HCT116 (cell line): ENCODE results near the gene ELFN2.

Experiments
- CTCF ChIP-seq, 3 experiments: fragments of 200-600 bp in 1 of 3; sonication (generic) in 1 of 3; IDR thresholded peaks in 2 of 3; conservative IDR thresholded peaks in 1 of 3; 2 replicates each; pipeline ENCODE4 v1.5.1; 2012 to 2017; ENCODE audit warnings: low read depth in 2 of 3, low read length in 2 of 3, antibody characterized with exemption in 1 of 3, borderline replicate concordance in 1 of 3, control low read depth in 1 of 3, mild to moderate bottlenecking in 1 of 3, mixed read lengths in 1 of 3, mixed run types in 1 of 3, moderate library complexity in 1 of 3; ENCODE audit not compliant: insufficient read depth in 1 of 3
- EGR1 ChIP-seq: IDR thresholded peaks from 2 replicates; pipeline ENCODE4 v1.6.1; 2012; ENCODE audit warnings: low read depth
- EZH2 ChIP-seq: fragments of 200-600 bp; sonication (generic); IDR thresholded peaks from 2 replicates; pipeline ENCODE4 v1.6.1; 2017; ENCODE audit warnings: antibody characterized with exemption, mixed run types
- FOSL1 ChIP-seq: IDR thresholded peaks from 2 replicates; pipeline ENCODE4 v1.6.1; 2012; ENCODE audit warnings: low read depth
- RAD21 ChIP-seq: IDR thresholded peaks from 2 replicates; pipeline ENCODE4 v1.6.1; 2012; ENCODE audit warnings: low read depth, mild to moderate bottlenecking
- TF ChIP-seq, protein P1 (sequence below): IDR thresholded peaks from 2 replicates; pipeline ENCODE4 v1.6.1; 2011; ENCODE audit warnings: mild to moderate bottlenecking, low read length, moderate library complexity; ENCODE audit not compliant: insufficient replicate concordance; ENCODE audit errors: extremely low read depth

GRCh38 chr22:37357446-37358075 lies 69.7 kb downstream of the ELFN2 start:
- TF ChIP-seq CTCF (IDR thresholded peaks at IDR 0.05 in 2 of 3, conservative IDR thresholded peaks at IDR 0.05 in 1 of 3; ENCODE audit: borderline replicate concordance in 1 of 3, insufficient read depth in 1 of 3, low read depth in 2 of 3, low read length in 2 of 3) (no peak), EZH2 (no peak), FOSL1 (no peak), RAD21 (no peak), EGR1 (no peak)
- TF ChIP-seq, protein P1, sequence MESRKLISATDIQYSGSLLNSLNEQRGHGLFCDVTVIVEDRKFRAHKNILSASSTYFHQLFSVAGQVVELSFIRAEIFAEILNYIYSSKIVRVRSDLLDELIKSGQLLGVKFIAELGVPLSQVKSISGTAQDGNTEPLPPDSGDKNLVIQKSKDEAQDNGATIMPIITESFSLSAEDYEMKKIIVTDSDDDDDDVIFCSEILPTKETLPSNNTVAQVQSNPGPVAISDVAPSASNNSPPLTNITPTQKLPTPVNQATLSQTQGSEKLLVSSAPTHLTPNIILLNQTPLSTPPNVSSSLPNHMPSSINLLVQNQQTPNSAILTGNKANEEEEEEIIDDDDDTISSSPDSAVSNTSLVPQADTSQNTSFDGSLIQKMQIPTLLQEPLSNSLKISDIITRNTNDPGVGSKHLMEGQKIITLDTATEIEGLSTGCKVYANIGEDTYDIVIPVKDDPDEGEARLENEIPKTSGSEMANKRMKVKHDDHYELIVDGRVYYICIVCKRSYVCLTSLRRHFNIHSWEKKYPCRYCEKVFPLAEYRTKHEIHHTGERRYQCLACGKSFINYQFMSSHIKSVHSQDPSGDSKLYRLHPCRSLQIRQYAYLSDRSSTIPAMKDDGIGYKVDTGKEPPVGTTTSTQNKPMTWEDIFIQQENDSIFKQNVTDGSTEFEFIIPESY: no peak
